HG02938 (cell line): ENCODE results near the gene OR51A4.
"Not testable (repeated sequence)": the region's sequence is repeated elsewhere in the genome, so short reads cannot be mapped to it uniquely, and the experiment has no call there.

Experiments
- ATAC-seq: cut with Tn5 transposase; IDR thresholded peaks from one replicate; pipeline ENCODE4 v1.9.1; 2021; ENCODE audit warnings: mild to moderate bottlenecking, moderate library complexity; ENCODE audit not compliant: unreplicated experiment

The OR51A4 gene

GRCh38 chr11:4947505-4947904 is at the start of gene OR51A4:
Gene OR51A4 (minus strand): TSS chr11:4947605. CDS start chr11:4947100, 505 bp downstream.
- no peak for ATAC-seq

DNA sequence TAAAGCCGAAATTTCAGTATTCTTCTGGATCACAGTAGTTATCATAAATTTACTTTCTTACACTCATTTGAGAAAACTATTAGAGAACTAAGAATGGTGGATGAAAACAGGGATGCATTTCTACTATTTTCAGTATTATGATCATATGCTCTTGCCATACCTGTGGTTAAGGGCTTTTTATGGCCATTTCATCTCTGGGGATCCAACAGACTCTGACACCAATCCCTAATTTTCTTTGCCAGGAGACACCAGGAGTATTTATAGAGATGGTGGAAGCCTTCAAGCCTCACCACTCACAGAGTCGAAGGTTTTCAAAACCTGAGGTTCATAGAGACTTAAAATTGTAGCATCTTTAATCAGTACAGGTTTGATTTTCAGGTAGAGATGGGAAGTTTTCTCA is 47.1 kb upstream of the OR51A4 start, which contains the start of gene OR51L1:
Gene OR51L1 (plus strand): TSS at position 301 of the 400 bp plus-strand sequence. CDS start 4,132 bp downstream, outside the sequence.
- ATAC-seq, result no peak

DNA sequence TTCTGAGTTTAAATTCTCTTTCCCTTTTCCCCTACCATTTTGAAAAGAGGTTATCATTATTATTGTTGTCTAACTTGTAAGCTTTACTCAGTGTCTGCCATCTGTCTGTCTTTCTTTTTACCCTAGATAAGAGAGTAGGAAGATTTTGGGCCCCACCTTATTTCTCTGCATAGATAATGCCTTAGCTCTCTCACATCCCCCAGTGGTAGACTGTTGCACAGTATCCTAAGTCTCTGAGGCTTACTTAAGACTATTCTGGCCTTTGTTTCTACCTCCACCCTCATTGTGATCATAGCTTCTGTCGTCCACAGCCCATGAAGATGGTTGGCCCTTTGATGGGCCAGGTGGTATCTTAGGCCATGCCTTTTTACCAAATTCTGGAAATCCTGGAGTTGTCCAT is 43.7 kb upstream of the OR51A4 start:
- no peak for ATAC-seq

DNA sequence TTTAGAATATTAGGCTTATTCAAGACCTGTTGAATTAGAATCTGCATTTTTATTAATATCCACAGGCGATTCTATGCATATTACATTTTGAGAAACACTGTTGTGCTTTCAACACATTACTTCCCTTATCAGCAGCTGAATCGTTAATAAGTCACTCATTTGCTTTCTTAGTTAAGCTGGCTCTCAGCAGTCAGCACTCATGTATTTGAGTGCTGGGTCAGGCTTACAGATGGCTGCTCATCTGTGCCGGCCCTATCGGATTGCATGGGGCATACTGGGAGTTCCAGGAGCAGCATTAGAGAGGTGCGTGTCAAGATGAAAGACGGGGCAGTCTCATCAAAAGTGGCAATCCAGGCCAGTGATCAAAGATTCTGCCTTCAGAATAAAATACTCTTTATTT is 36.4 kb upstream of the OR51A4 start:
- ATAC-seq, result no peak

- no peak for ATAC-seq
These were observed 35.3 kb upstream of the OR51A4 start for GRCh38 chr11:4982678-4983077.

- no peak for ATAC-seq
These were observed 31.6 kb upstream of the OR51A4 start for GRCh38 chr11:4979036-4979435.

- ATAC-seq, result no peak
These were observed 28.0 kb upstream of the OR51A4 start for GRCh38 chr11:4975436-4975835.

- ATAC-seq, result no peak
These were observed 15.4 kb upstream of the OR51A4 start for GRCh38 chr11:4962816-4963215.

- no peak for ATAC-seq
These were observed 13.5 kb upstream of the OR51A4 start for GRCh38 chr11:4960877-4961276.

- no peak for ATAC-seq
These were observed 10.0 kb upstream of the OR51A4 start for GRCh38 chr11:4957396-4957795.

DNA sequence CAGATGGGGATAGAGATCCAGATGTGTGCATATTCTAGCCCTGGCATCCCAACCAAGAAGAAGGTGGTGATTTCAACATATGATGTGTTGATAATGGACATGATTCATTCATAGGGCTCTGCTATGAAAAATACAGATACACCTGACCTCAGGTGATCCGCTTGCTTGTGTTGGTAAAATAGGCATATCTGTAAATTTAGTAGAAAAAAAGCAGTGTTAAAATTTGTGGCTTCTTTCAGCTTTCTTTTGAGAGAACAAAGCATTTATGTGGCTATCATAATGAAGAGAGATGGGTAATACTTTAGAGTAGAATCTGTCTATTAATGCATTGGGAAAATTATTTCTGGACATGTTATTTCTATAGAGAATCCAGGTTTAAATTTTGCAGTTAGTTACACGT is 8.2 kb upstream of the OR51A4 start, which contains the start of gene OR51A2:
Gene OR51A2 (minus strand): TSS at position 101 of the 400 bp plus-strand sequence. CDS start 0 bp downstream, at position 101.
- ATAC-seq, result not testable (repeated sequence)

DNA sequence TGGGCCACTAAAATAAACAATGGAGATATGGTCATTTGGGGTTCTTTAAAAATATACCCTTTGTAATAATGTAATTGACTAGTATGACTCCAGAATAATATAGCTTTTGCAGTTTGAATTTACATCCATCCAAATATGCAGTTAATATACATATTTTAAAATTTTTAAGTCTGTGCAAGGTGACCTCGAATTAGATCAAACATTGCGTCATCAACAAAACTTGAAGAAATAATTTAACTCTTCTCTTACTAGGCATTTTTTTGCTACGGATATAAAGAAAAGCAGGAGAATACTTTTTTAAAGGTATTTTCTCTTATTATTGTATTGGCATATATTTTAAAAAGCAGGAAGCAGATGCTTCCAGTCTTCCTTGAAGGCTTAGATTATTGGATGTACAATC is 10.7 kb downstream of the OR51A4 start:
- no peak for ATAC-seq

DNA sequence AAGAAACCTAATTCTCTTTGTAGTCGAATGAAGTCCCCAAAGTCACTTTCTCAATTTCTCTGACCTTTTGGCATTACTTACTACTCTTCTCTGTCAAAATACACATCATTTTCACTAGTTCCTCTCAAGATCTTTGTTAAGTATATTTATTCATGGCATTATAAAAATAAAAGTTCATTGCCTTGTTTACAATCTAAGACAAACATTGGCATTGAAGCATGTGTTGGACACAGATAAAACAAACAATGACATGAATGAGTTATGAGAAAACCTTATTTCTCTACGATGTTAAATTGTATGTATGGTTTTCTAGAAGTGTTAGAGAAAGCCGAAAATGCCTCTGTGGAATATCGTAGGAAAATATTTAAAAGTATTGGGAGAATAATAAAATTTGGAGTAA is 14.7 kb downstream of the OR51A4 start:
- no peak for ATAC-seq

GRCh38 chr11:4926608-4927007 is 20.8 kb downstream of the OR51A4 start:
- ATAC-seq, result no peak

- no peak for ATAC-seq
These were observed 23.2 kb downstream of the OR51A4 start, which contains the start of gene OR51G1 for GRCh38 chr11:4924239-4924638. Gene OR51G1 (minus strand): TSS chr11:4924339. CDS start chr11:4924339, 0 bp downstream.

GRCh38 chr11:4922304-4922703 is 25.1 kb downstream of the OR51A4 start:
- ATAC-seq, result no peak

GRCh38 chr11:4921796-4922195 is 25.6 kb downstream of the OR51A4 start:
- ATAC-seq, result no peak

- ATAC-seq, result no peak
These were observed 28.2 kb downstream of the OR51A4 start, which contains the start of gene OR51G2 for GRCh38 chr11:4919250-4919649. Gene OR51G2 (minus strand): TSS chr11:4919350. CDS start chr11:4915663, 3,687 bp downstream.

DNA sequence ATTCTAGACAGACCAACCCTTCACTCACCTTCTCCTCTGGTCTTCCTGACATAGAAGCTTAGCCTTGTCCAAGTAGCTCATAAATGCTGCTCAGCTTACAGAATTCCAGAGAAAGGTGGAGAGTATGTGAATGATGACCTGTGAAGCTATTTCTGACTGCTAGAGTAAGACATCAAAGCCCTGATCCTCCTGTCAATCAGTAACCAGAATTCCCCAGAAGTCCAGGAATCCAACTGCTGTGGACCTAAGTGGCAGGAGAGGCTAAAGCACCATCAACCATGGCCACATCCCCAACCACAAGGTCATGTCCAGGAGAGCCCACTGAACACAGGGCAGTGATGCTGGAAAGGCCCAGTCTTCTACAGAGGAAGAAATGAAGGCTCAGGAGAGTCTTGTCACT is 30.8 kb downstream of the OR51A4 start:
- ATAC-seq, result no peak

GRCh38 chr11:4903484-4903883 is 43.9 kb downstream of the OR51A4 start, which contains the start of gene OR51A7:
Gene OR51A7 (plus strand): TSS chr11:4903783. CDS start chr11:4907370, 3,587 bp downstream.
- ATAC-seq, result no peak
